WTC11 (cell line): ENCODE measurements around the gene MED12L. TPM values are rescaled to one million over a fixed set of nuclear protein-coding genes. Genes with fewer than 3 reads are reported as not detected.

Experiments
- ATAC-seq: fragments of 200-7000 bp; cut with Tn5 transposase; 2 replicates; pipeline ENCODE4 v1.10.0; 2021; ENCODE audit warnings: mild to moderate bottlenecking, moderate library complexity
- CTCF ChIA-PET: fragments of 300-600 bp; sonication (Branson Sonifier 250); formaldehyde crosslinking; loops from one replicate; lab custom pipeline; 2021; ENCODE audit warnings: antibody characterized with exemption; lab: Charles Lee
- POLR2A ChIA-PET: fragments of 350-600 bp; sonication (Branson Sonifier 250); formaldehyde crosslinking; loops from one replicate; lab custom pipeline; 2021; ENCODE audit warnings: antibody characterized with exemption; lab: Charles Lee
- DNase-seq: peaks from one replicate; pipeline ENCODE4 v3.0.0; 2021; ENCODE audit warnings: low spot score
- H3K27ac Mint-ChIP-seq: 2 replicates; pipeline ENCODE4 v1.8.0; 2021; ENCODE audit warnings: mixed read lengths
- H3K27me3 Mint-ChIP-seq: 2 replicates; pipeline ENCODE4 v1.8.0; 2021; ENCODE audit warnings: low read depth, mild to moderate bottlenecking, moderate library complexity, mixed read lengths
- H3K36me3 Mint-ChIP-seq: 2 replicates; pipeline ENCODE4 v1.8.0; 2021; ENCODE audit warnings: mixed read lengths
- H3K4me1 Mint-ChIP-seq: 2 replicates; pipeline ENCODE4 v1.8.0; 2022; ENCODE audit warnings: mixed read lengths
- H3K4me3 Mint-ChIP-seq: 2 replicates; pipeline ENCODE4 v1.8.0; 2021; ENCODE audit warnings: mild to moderate bottlenecking, moderate library complexity, mixed read lengths
- H3K9me3 Mint-ChIP-seq: 2 replicates; pipeline ENCODE4 v1.8.0; 2021; ENCODE audit warnings: mixed read lengths
- ELF4 ChIP-seq: sonication (generic); formaldehyde crosslinking; IDR thresholded peaks from 2 replicates; pipeline ENCODE4 v1.8.1; 2022; ENCODE audit warnings: low read depth, mild to moderate bottlenecking, moderate library complexity, missing genetic modification reagents
- GABPB1 ChIP-seq: sonication (generic); formaldehyde crosslinking; IDR thresholded peaks from 2 replicates; pipeline ENCODE4 v1.8.1; 2023; ENCODE audit warnings: mild to moderate bottlenecking, missing genetic modification reagents
- JAZF1 ChIP-seq: fragments of 250-450 bp; sonication (Bioruptor Pico); IDR thresholded peaks from 2 replicates; pipeline ENCODE4 v1.9.0; 2021; ENCODE audit warnings: moderate library complexity, mild to moderate bottlenecking, inconsistent platforms
- NR2C2 ChIP-seq: sonication (generic); formaldehyde crosslinking; IDR thresholded peaks from 2 replicates; pipeline ENCODE4 v1.8.0; 2022; ENCODE audit warnings: mild to moderate bottlenecking, missing genetic modification reagents
- TEAD4 ChIP-seq: sonication (generic); formaldehyde crosslinking; IDR thresholded peaks from 2 replicates; pipeline ENCODE4 v1.8.0; 2022; ENCODE audit warnings: mild to moderate bottlenecking, missing genetic modification reagents
- ZBTB21 ChIP-seq: sonication (generic); formaldehyde crosslinking; IDR thresholded peaks from 2 replicates; pipeline ENCODE4 v1.8.1; 2023; ENCODE audit warnings: mild to moderate bottlenecking, missing genetic modification reagents, borderline replicate concordance
- ZNF219 ChIP-seq: sonication (generic); formaldehyde crosslinking; IDR thresholded peaks from 2 replicates; pipeline ENCODE4 v1.8.0; 2023; ENCODE audit warnings: missing genetic modification reagents, mild to moderate bottlenecking, borderline replicate concordance
- ZNF671 ChIP-seq: fragments of 250-450 bp; sonication (Bioruptor Pico); IDR thresholded peaks from 2 replicates; pipeline ENCODE4 v1.8.0; 2021; ENCODE audit warnings: mild to moderate bottlenecking
- total RNA-seq: library from RNA; stranded (reverse); gene quantifications from 3 replicates; pipeline ENCODE4 v1.2.3, GENCODE V29; 2021
- TF ChIP-seq, protein P1 (sequence below): fragments of 200-600 bp; IDR thresholded peaks from 2 replicates; pipeline ENCODE4 v1.8.0; 2022; ENCODE audit warnings: antibody characterized with exemption
- TF ChIP-seq, protein P2 (sequence below): fragments of 250-450 bp; sonication (Bioruptor Pico); IDR thresholded peaks from 2 replicates; pipeline ENCODE4 v2.1.2; 2022; ENCODE audit warnings: mild to moderate bottlenecking, moderate library complexity
- TF ChIP-seq, protein P3 (sequence below): sonication (generic); formaldehyde crosslinking; IDR thresholded peaks from 2 replicates; pipeline ENCODE4 v1.8.0; 2022; ENCODE audit warnings: missing genetic modification reagents
- TF ChIP-seq, protein P4 (sequence below): sonication (generic); formaldehyde crosslinking; conservative IDR thresholded peaks from 2 replicates; pipeline ENCODE4 v1.8.1; 2022; ENCODE audit warnings: mild to moderate bottlenecking, missing genetic modification reagents
- TF ChIP-seq, protein P5 (sequence below): sonication (generic); formaldehyde crosslinking; IDR thresholded peaks from 2 replicates; pipeline ENCODE4 v1.8.1; 2023; ENCODE audit warnings: mild to moderate bottlenecking, moderate library complexity, missing genetic modification reagents
- TF ChIP-seq, protein P6 (sequence below): sonication (generic); formaldehyde crosslinking; IDR thresholded peaks from 2 replicates; pipeline ENCODE4 v1.8.0; 2022; ENCODE audit warnings: mild to moderate bottlenecking, missing genetic modification reagents
- TF ChIP-seq, protein P7 (sequence below): sonication (generic); formaldehyde crosslinking; IDR thresholded peaks from 2 replicates; pipeline ENCODE4 v1.8.1; 2023; ENCODE audit warnings: mild to moderate bottlenecking, missing genetic modification reagents, moderate library complexity
- TF ChIP-seq, protein P8 (sequence below): fragments of 250-450 bp; sonication (Bioruptor Pico); IDR thresholded peaks from 2 replicates; pipeline ENCODE4 v1.9.0; 2021; ENCODE audit warnings: mild to moderate bottlenecking

Gene MED12L
- total RNA-seq, 1 experiment from 2014 or later: 27.4 TPM

DNA sequence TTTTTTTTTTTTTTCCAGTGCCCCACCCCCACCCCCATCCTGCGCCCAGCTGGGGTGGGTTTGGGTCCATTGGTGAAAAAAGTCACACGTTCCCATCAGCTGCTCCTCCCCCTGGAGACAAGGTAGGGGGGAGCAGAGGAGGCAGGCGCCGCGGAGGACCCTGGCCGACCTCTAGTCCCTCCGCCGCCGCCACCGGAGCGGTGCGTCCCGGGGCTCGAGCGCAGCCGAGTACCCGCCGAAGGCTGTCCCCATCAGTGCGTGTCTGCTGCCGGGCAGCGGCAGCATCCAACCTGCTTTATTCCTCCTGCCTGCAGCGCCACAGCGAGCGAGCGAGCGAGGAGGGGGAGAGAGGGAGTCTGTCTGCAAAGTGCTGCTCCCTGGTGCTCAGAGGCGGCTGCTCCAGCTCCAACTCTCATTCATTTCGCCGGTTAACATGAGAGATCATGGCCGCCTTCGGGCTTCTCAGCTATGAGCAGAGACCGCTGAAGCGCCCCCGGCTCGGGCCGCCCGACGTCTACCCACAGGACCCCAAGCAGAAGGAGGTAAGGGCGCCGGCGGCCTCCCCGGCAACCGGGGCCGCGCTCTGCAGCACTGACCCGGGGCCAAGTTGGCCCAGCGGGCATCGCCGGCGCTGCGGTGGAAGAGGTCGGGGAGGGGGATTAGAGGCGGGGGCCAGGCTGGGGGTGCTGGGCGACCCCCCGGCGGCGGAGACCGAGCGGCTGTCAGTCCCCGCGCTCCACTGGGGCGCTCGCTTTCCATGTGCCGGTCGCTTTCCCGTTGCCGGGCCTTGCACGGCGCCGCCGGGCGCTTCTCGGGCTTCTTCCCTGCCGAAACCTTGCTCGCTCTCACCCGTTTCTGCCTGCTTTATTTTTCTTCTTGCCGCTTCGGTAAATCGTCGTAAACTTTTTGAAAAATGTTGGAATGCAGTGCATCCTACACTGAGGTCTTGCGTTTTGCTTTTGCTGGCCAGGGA lies 1.3 kb downstream of the MED12L start:
- TF ChIP-seq, protein P1, sequence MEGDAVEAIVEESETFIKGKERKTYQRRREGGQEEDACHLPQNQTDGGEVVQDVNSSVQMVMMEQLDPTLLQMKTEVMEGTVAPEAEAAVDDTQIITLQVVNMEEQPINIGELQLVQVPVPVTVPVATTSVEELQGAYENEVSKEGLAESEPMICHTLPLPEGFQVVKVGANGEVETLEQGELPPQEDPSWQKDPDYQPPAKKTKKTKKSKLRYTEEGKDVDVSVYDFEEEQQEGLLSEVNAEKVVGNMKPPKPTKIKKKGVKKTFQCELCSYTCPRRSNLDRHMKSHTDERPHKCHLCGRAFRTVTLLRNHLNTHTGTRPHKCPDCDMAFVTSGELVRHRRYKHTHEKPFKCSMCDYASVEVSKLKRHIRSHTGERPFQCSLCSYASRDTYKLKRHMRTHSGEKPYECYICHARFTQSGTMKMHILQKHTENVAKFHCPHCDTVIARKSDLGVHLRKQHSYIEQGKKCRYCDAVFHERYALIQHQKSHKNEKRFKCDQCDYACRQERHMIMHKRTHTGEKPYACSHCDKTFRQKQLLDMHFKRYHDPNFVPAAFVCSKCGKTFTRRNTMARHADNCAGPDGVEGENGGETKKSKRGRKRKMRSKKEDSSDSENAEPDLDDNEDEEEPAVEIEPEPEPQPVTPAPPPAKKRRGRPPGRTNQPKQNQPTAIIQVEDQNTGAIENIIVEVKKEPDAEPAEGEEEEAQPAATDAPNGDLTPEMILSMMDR: 0 out of 2 replicates have a peak, but pooled peaks have one; percentile 20
- TF ChIP-seq, protein P2, sequence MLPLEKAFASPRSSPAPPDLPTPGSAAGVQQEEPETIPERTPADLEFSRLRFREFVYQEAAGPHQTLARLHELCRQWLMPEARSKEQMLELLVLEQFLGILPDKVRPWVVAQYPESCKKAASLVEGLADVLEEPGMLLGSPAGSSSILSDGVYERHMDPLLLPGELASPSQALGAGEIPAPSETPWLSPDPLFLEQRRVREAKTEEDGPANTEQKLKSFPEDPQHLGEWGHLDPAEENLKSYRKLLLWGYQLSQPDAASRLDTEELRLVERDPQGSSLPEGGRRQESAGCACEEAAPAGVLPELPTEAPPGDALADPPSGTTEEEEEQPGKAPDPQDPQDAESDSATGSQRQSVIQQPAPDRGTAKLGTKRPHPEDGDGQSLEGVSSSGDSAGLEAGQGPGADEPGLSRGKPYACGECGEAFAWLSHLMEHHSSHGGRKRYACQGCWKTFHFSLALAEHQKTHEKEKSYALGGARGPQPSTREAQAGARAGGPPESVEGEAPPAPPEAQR: no peak
- no peak for TF ChIP-seq TEAD4 (CRISPR knock-in tag)
- TF ChIP-seq, protein P3, sequence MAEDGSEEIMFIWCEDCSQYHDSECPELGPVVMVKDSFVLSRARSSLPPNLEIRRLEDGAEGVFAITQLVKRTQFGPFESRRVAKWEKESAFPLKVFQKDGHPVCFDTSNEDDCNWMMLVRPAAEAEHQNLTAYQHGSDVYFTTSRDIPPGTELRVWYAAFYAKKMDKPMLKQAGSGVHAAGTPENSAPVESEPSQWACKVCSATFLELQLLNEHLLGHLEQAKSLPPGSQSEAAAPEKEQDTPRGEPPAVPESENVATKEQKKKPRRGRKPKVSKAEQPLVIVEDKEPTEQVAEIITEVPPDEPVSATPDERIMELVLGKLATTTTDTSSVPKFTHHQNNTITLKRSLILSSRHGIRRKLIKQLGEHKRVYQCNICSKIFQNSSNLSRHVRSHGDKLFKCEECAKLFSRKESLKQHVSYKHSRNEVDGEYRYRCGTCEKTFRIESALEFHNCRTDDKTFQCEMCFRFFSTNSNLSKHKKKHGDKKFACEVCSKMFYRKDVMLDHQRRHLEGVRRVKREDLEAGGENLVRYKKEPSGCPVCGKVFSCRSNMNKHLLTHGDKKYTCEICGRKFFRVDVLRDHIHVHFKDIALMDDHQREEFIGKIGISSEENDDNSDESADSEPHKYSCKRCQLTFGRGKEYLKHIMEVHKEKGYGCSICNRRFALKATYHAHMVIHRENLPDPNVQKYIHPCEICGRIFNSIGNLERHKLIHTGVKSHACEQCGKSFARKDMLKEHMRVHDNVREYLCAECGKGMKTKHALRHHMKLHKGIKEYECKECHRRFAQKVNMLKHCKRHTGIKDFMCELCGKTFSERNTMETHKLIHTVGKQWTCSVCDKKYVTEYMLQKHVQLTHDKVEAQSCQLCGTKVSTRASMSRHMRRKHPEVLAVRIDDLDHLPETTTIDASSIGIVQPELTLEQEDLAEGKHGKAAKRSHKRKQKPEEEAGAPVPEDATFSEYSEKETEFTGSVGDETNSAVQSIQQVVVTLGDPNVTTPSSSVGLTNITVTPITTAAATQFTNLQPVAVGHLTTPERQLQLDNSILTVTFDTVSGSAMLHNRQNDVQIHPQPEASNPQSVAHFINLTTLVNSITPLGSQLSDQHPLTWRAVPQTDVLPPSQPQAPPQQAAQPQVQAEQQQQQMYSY (CRISPR knock-in tag): peak; percentile 69; the same call in 1 of the 2 replicates
- TF ChIP-seq, protein P4, sequence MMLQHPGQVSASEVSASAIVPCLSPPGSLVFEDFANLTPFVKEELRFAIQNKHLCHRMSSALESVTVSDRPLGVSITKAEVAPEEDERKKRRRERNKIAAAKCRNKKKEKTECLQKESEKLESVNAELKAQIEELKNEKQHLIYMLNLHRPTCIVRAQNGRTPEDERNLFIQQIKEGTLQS (CRISPR knock-in tag): no peak
- TF ChIP-seq, protein P5, sequence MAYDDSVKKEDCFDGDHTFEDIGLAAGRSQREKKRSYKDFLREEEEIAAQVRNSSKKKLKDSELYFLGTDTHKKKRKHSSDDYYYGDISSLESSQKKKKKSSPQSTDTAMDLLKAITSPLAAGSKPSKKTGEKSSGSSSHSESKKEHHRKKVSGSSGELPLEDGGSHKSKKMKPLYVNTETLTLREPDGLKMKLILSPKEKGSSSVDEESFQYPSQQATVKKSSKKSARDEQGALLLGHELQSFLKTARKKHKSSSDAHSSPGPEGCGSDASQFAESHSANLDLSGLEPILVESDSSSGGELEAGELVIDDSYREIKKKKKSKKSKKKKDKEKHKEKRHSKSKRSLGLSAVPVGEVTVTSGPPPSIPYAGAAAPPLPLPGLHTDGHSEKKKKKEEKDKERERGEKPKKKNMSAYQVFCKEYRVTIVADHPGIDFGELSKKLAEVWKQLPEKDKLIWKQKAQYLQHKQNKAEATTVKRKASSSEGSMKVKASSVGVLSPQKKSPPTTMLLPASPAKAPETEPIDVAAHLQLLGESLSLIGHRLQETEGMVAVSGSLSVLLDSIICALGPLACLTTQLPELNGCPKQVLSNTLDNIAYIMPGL (CRISPR knock-in tag): peak; percentile 80
- no peak for TF ChIP-seq ZNF219 (CRISPR knock-in tag)
- TF ChIP-seq GABPB1: peak; percentile 16; the same call in 1 of the 2 replicates
- TF ChIP-seq, protein P6, sequence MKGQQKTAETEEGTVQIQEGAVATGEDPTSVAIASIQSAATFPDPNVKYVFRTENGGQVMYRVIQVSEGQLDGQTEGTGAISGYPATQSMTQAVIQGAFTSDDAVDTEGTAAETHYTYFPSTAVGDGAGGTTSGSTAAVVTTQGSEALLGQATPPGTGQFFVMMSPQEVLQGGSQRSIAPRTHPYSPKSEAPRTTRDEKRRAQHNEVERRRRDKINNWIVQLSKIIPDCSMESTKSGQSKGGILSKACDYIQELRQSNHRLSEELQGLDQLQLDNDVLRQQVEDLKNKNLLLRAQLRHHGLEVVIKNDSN (CRISPR knock-in tag): 0 out of 2 replicates have a peak, but pooled peaks have one; percentile 1
- Mint-ChIP-seq H3K4me1 (peaks cover 58% of the 10 kb centered on the region), H3K27ac (peak overlapping the region; percentile 84), H3K36me3 (no peaks in the 10 kb centered on the region), H3K9me3 (no peaks in the 10 kb centered on the region), H3K27me3 (peaks cover 20% of the 10 kb centered on the region), H3K4me3 (peak overlapping the region; percentile 94)
- ChIA-PET POLR2A (interaction anchor here (1.2 to 1.8 kb wide), 5 partner anchors 10 to 324 kb away, joined by 3 to 7 read pairs (median 5); partner anchors contain the start of gene SIAH2), CTCF (interaction anchor here (0.6 to 3.3 kb wide), 20 partner anchors 8 to 1466 kb away, joined by 3 to 19 read pairs (median 4); no protein-coding TSS in a partner anchor)
- ATAC-seq (peak; percentile 60), DNase-seq (peak; percentile 77)

DNA sequence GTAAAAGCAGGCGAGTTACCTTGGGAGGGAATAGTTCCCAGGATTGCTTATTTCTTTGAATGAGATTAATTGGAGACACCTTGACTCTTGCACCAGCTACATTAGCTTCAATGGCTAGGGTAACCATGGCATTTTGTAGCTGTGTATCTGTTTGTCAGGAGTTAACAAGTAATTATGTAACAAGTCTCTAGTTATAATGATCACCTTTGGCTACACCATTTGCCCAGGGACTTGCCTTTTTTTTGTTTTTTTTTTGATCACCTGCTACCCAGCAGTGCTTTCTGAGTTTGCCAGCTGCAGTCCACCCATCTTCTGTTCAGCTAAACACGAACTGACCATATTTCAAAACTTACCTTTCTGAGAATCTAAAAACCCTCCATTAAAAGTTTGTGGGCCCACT lies 2.2 kb downstream of the MED12L start:
- peak overlapping the region; percentile 94 for H3K4me3 Mint-ChIP-seq
- no peaks in the 10 kb centered on the region for H3K9me3 Mint-ChIP-seq
- H3K4me1 Mint-ChIP-seq: peaks cover 64% of the 10 kb centered on the region
- ATAC-seq: no peak
- H3K27me3 Mint-ChIP-seq: peaks cover 14% of the 10 kb centered on the region
- POLR2A ChIA-PET: no interaction called here
- CTCF ChIA-PET: interaction anchor here (0.6 to 3.3 kb wide), 4 partner anchors 14 to 69 kb away, joined by 5 to 19 read pairs (median 10); no protein-coding TSS in a partner anchor
- no peak overlapping the region for H3K27ac Mint-ChIP-seq
- no peak for DNase-seq
- no peaks in the 10 kb centered on the region for H3K36me3 Mint-ChIP-seq
- TF ChIP-seq ELF4 (CRISPR knock-in tag) (no peak), ZNF671 (CRISPR knock-in tag) (no peak), NR2C2 (no peak), JAZF1 (CRISPR knock-in tag) (no peak), ZBTB21 (CRISPR knock-in tag) (no peak)
- TF ChIP-seq, protein P7, sequence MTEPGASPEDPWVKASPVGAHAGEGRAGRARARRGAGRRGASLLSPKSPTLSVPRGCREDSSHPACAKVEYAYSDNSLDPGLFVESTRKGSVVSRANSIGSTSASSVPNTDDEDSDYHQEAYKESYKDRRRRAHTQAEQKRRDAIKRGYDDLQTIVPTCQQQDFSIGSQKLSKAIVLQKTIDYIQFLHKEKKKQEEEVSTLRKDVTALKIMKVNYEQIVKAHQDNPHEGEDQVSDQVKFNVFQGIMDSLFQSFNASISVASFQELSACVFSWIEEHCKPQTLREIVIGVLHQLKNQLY (CRISPR knock-in tag): no peak
- TF ChIP-seq, protein P5 (CRISPR knock-in tag): no peak
- TF ChIP-seq, protein P8, sequence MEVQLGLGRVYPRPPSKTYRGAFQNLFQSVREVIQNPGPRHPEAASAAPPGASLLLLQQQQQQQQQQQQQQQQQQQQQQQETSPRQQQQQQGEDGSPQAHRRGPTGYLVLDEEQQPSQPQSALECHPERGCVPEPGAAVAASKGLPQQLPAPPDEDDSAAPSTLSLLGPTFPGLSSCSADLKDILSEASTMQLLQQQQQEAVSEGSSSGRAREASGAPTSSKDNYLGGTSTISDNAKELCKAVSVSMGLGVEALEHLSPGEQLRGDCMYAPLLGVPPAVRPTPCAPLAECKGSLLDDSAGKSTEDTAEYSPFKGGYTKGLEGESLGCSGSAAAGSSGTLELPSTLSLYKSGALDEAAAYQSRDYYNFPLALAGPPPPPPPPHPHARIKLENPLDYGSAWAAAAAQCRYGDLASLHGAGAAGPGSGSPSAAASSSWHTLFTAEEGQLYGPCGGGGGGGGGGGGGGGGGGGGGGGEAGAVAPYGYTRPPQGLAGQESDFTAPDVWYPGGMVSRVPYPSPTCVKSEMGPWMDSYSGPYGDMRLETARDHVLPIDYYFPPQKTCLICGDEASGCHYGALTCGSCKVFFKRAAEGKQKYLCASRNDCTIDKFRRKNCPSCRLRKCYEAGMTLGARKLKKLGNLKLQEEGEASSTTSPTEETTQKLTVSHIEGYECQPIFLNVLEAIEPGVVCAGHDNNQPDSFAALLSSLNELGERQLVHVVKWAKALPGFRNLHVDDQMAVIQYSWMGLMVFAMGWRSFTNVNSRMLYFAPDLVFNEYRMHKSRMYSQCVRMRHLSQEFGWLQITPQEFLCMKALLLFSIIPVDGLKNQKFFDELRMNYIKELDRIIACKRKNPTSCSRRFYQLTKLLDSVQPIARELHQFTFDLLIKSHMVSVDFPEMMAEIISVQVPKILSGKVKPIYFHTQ: no peak
